ENCODE results near the gene METTL26. TPM values are rescaled to one million over a fixed set of nuclear protein-coding genes. Genes with fewer than 3 reads are reported as not detected.

Gene METTL26
- total and polyA plus RNA-seq, 2 of the 8 experiments (the other 6 are each of a cell fraction or from before 2014, with no cell fraction given) = 100 to 186 TPM

DNA sequence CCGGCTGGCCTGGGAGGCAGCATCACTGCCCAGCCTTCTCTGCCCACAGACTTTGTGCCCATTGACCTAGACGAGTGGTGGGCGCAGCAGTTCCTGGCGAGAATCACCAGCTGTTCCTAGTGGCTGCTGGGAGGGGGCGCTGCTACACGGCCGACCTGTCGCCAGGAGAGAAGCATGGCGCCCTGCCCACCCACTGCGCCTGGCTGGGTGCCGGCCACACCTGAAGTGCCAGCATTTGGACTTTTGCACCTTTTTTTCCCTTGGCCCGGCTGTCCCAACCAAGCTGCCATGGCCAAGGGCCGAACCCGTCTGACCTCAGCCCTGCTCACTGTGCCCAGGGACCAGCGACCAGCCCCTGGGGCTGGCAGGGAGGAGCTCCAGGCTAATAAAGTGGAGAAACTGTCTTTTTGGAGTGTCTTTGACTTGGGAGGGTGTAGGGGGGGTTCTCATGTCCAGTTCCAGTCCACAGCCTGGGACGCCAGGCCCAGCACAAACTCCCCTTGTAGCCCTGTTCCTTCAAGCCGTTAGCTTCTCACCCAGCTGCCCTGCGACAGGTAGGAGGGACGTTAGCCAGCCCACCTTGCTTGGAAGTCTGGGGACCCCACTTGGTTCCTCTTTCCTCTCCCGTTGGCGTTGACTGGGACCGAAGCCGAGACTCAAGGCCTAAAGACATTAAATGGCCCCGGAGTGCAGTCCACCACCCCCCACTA is 12.1 kb upstream of the METTL26 start (continued):
- TF ChIP-seq TAF7 (optimal IDR thresholded peaks at IDR 0.05; ENCODE audit: borderline replicate concordance, low read depth, low read length) (no peak), JUN (IDR thresholded peaks at IDR 0.05; ENCODE audit: low read depth, low read length) (no peak)

All from H1 (cell line).